ENCODE data around the gene EPGN. TPM values are rescaled to one million over a fixed set of nuclear protein-coding genes. Genes with fewer than 3 reads are reported as not detected.

The EPGN gene
- total and polyA plus RNA-seq, 2 of the 8 experiments (the other 6 are each of a cell fraction or from before 2014, with no cell fraction given), result not detected

DNA sequence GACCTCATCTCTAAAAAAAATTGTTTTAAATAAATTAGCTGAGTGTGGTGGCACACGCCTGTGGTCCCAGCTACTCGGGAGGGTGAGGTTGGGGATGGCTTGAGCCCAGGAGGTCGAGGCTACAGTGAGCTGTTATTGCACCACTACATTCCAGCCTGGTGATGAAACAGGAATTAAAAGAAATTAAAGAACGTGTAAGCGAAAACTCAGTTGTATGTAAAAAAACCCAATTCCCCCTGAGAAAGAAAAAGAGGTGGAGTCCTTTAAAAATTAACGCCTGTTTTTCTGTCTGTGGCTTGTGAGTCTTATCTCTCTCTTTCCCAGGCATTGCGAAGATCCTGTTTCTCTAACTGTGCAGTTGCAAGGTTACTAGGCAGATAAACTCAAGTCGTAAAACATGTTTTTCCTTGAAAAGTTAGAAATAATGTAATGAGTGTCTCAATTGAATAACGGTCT is 22.1 kb downstream of the EPGN start:
- Histone ChIP-seq H2BK12ac (ENCODE audit: low read depth, low read length) (no peak overlapping the region), H3K27me3 (replicated peaks in 1 of 4; ENCODE audit: control insufficient read depth in 3 of 4, extremely low read depth in 1 of 4, insufficient read depth in 3 of 4, low read length in 3 of 4) (no peaks in the 10 kb centered on the region), H3K14ac (ENCODE audit: insufficient read length) (no peak overlapping the region), H2AK5ac (ENCODE audit: low read depth, low read length) (no peak overlapping the region), H3K56ac (replicated peaks; ENCODE audit: insufficient read length, low read depth, low read length) (no peak overlapping the region), H4K20me1 (replicated peaks in 1 of 2; ENCODE audit: control insufficient read depth in 1 of 2, insufficient read depth in 2 of 2, low read length in 2 of 2) (no peaks in the 10 kb centered on the region), H3K9me3 (ENCODE audit: insufficient read depth in 2 of 2, low read depth in 1 of 2, low read length in 1 of 2) (no peaks in the 10 kb centered on the region), H3K27ac (ENCODE audit: low read depth, low read length) (no peak overlapping the region), H3K4me1 (replicated peaks in 1 of 4; ENCODE audit: control insufficient read depth in 3 of 4, insufficient read depth in 4 of 4, low read length in 3 of 4) (peaks cover 0 to 4% (median 0%) of the 10 kb centered on the region in 4 experiments; a peak in 2 of 7 replicates), H3K23me2 (ENCODE audit: low read depth, low read length) (no peaks in the 10 kb centered on the region), H2BK20ac (ENCODE audit: low read length) (no peak overlapping the region), H4K8ac (ENCODE audit: extremely low read depth, insufficient read depth, low read length) (no peak overlapping the region), H2BK5ac (ENCODE audit: low read depth, low read length) (no peak overlapping the region), H3K4me2 (ENCODE audit: insufficient read depth in 1 of 2, low read depth in 2 of 2, low read length in 2 of 2) (no peak overlapping the region), H3K79me2 (ENCODE audit: control insufficient read depth in 1 of 2, insufficient read depth in 2 of 2, low read length in 2 of 2) (no peaks in the 10 kb centered on the region), H2BK15ac (ENCODE audit: low read length) (no peak overlapping the region), H2AFZ (ENCODE audit: low read length) (no peak overlapping the region), H3K4ac (replicated peaks; ENCODE audit: insufficient read length, low read depth, low read length) (no peak overlapping the region), H4K5ac (ENCODE audit: insufficient read length, low read depth, low read length) (no peak overlapping the region), H4K91ac (replicated peaks; ENCODE audit: insufficient read length, low read length) (no peak overlapping the region), H3K23ac (ENCODE audit: insufficient read length) (no peak overlapping the region), H3K79me1 (ENCODE audit: low read depth, low read length) (no peaks in the 10 kb centered on the region), H3K36me3 (ENCODE audit: control insufficient read depth in 2 of 4, insufficient read depth in 4 of 4, low read length in 3 of 4) (no peaks in the 10 kb centered on the region), H3K18ac (ENCODE audit: extremely low read depth, low read length) (no peak overlapping the region), H3K4me3 (ENCODE audit: extremely low read depth in 1 of 4, insufficient read depth in 2 of 4, low read depth in 3 of 4, low read length in 4 of 4) (no peak overlapping the region), H2BK120ac (replicated peaks; ENCODE audit: low read depth, low read length) (no peak overlapping the region), H3K9ac (replicated peaks in 1 of 4; ENCODE audit: extremely low read depth in 1 of 4, low read depth in 3 of 4, low read length in 3 of 4) (no peak overlapping the region)
- FAIRE-seq (no peak), DNase-seq (ENCODE audit: low read depth in 1 of 2, low spot score in 2 of 2) (no peak)
- ChIA-PET POLR2A (ENCODE audit: partially characterized antibody) (no interaction called here), CTCF (ENCODE audit: partially characterized antibody) (interaction anchor here (1.0 to 1.3 kb wide), 2 partner anchors 18 to 341 kb away, joined by 3 to 4 read pairs; no protein-coding TSS in a partner anchor)
- WGBS, 2 experiments (ENCODE audit: extremely low coverage in 1 of 2, insufficient coverage in 1 of 2, insufficient read length in 1 of 2, insufficient replicate concordance in 2 of 2, low coverage in 1 of 2, low lambda C conversion rate in 2 of 2, missing lambda C conversion rate in 1 of 2), result 87% methylated on average over 8 of the region's 9 CpGs; no CpG with 5 or more reads in 1 of the 2 experiments
- TF ChIP-seq SIRT6 (IDR thresholded peaks at IDR 0.05; ENCODE audit: low read length) (no peak), CTCF (IDR thresholded peaks at IDR 0.05; ENCODE audit: control extremely low read depth in 1 of 3, insufficient read depth in 1 of 3, low read depth in 1 of 3, low read length in 3 of 3) (no peak), TCF12 (IDR thresholded peaks at IDR 0.05; ENCODE audit: low read depth, low read length) (no peak), RAD21 (IDR thresholded peaks at IDR 0.05 in 1 of 2, conservative IDR thresholded peaks at IDR 0.05 in 1 of 2; ENCODE audit: low read depth in 2 of 2, low read length in 2 of 2) (no peak), KDM4A (IDR thresholded peaks at IDR 0.05; ENCODE audit: low read depth, low read length, severe bottlenecking) (no peak), POU5F1 (IDR thresholded peaks at IDR 0.05; ENCODE audit: low read depth, low read length) (no peak), CREB1 (IDR thresholded peaks at IDR 0.05) (no peak), TAF7 (optimal IDR thresholded peaks at IDR 0.05; ENCODE audit: borderline replicate concordance, low read depth, low read length) (no peak), SUZ12 (IDR thresholded peaks at IDR 0.05; ENCODE audit: low read length) (no peak), CBX8 (IDR thresholded peaks at IDR 0.05; ENCODE audit: borderline replicate concordance, low read depth, low read length) (no peak), BCL11A (IDR thresholded peaks at IDR 0.05; ENCODE audit: low read depth in 2 of 2, low read length in 2 of 2) (no peak)

All from H1 (cell line).